HCT116 (cell line): ENCODE measurements around the gene FOXD3.

Source experiments
- CTCF ChIP-seq, 3 experiments: fragments of 200-600 bp in 1 of 3; sonication (generic) in 1 of 3; IDR thresholded peaks in 2 of 3; conservative IDR thresholded peaks in 1 of 3; 2 replicates each; pipeline ENCODE4 v1.5.1; 2012 to 2017; ENCODE audit warnings: low read depth in 2 of 3, low read length in 2 of 3, antibody characterized with exemption in 1 of 3, borderline replicate concordance in 1 of 3, control low read depth in 1 of 3, mild to moderate bottlenecking in 1 of 3, mixed read lengths in 1 of 3, mixed run types in 1 of 3, moderate library complexity in 1 of 3; ENCODE audit not compliant: insufficient read depth in 1 of 3
- EZH2 ChIP-seq: fragments of 200-600 bp; sonication (generic); IDR thresholded peaks from 2 replicates; pipeline ENCODE4 v1.6.1; 2017; ENCODE audit warnings: antibody characterized with exemption, mixed run types
- POLR2A ChIP-seq: IDR thresholded peaks from 2 replicates; pipeline ENCODE4 v1.7.0; 2011; ENCODE audit warnings: borderline replicate concordance; ENCODE audit not compliant: insufficient read depth, insufficient read length; ENCODE audit errors: extremely low read depth
- ZNF274 ChIP-seq: fragments of 200-500 bp; sonication (Bioruptor generic); IDR thresholded peaks from 2 replicates; pipeline ENCODE4 v1.6.1; 2014; ENCODE audit warnings: mild to moderate bottlenecking, low read depth, low read length, inconsistent platforms

DNA sequence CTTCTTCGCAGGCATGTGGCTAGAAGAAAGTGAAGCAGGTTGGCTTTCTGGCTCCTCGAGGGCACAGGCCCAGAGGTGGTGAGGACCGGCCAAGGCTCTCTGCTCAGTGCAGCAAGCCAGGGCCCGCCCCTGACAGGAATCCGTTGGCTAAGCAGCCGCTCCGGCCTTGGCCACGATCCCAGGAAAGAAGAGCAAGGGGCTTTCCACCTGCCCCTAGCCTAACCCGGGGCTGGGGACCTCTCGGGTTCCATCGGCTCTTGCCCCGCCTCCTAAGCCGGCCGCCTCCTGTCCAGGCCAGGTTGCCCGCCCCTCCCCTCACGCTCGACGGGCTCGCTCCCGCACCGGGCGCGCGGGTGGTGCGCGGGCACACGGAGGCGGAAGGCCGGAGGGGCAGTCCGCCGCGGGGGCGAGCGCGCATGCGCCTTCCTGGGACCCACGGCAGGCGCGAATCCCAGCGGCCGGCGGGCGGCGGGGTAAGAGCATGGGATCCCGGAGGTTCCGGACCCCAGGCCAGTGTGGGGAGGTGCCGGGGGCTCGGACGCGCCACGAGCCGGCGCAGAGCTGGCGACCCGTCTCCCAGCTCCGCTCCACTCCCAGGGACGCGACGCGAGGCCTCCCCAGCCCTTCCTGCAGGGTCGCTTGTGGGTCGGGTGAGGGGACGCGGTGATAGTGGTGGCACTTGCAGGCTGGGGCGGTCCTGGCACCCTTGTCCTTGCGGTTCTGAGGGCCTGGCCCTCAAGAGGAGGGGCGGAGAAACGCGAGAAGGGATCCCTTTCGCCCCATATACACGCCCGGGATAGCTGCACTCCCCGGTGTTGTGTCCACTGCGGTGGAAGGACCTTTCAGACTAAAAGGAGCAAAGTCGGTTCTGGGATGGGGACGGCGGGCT lies 45.1 kb downstream of the FOXD3 start, which contains the start of gene ALG6:
- peak; percentile 85 for TF ChIP-seq POLR2A
- no peak for TF ChIP-seq CTCF (IDR thresholded peaks at IDR 0.05 in 2 of 3, conservative IDR thresholded peaks at IDR 0.05 in 1 of 3; ENCODE audit: borderline replicate concordance in 1 of 3, insufficient read depth in 1 of 3, low read depth in 2 of 3, low read length in 2 of 3)
- TF ChIP-seq ZNF274, result no peak
- no peak for TF ChIP-seq EZH2
